Measurements from ENCODE around the gene HOXA7. TPM values are rescaled to one million over a fixed set of nuclear protein-coding genes. Genes with fewer than 3 reads are reported as not detected.

Gene HOXA7
- total RNA-seq, 1 donor, result 3.6 TPM

DNA sequence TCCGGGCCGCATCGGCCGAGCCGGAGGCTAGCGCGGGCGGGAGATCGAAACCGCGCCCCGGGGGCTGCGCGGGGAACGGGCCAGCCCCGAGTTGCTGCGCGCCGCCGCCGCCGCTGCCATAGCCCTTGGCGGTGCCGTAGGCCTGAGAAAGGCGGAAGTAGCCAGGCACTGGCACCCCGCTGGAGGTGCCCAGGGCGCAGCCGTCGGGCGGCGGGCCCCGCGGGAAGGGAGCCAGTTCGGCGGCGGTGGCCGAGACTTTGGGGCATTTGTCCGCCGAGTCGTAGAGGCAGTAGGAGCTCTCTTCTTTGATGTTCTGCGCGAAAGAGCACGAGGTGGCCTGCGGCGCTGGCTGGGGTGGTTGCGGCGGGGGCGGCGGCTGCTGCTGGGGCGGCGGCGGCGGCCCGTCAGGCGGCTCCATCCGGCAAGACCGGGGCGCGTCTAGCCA, 17.1 kb upstream of the HOXA7 start:
- peaks cover 7% of the 10 kb centered on the region for H4K20me1 ChIP-seq (ENCODE audit: insufficient read depth, low read length)
- peak overlapping the region; percentile 75 for H3K4me3 ChIP-seq (ENCODE audit: insufficient read depth, low read length)
- H3K27me3 ChIP-seq (ENCODE audit: insufficient read depth, low read length), result no peaks in the 10 kb centered on the region
- peaks cover 100% of the 10 kb centered on the region for H3K79me2 ChIP-seq (ENCODE audit: insufficient read depth, low read length)
- peak; percentile 79 for DNase-seq (ENCODE audit: insufficient read length, low spot score, missing footprints)
- H3K4me1 ChIP-seq (ENCODE audit: insufficient read depth, low read length), result peaks cover 43% of the 10 kb centered on the region
- no peak overlapping the region for H2AFZ ChIP-seq (ENCODE audit: low read length)
- H3K36me3 ChIP-seq (ENCODE audit: insufficient read depth, low read length), result peaks cover 13% of the 10 kb centered on the region
- no peak for TF ChIP-seq CTCF (IDR thresholded peaks at IDR 0.05; ENCODE audit: extremely low read depth, low read depth, low read length)
- peak overlapping the region; percentile 76 for H3K27ac ChIP-seq (ENCODE audit: low read depth, low read length)
- no peaks in the 10 kb centered on the region for H3K9me3 ChIP-seq (ENCODE audit: low read depth, low read length)
- peak overlapping the region; percentile 99 for H3K4me2 ChIP-seq (ENCODE audit: insufficient read depth, low read length)

DNA sequence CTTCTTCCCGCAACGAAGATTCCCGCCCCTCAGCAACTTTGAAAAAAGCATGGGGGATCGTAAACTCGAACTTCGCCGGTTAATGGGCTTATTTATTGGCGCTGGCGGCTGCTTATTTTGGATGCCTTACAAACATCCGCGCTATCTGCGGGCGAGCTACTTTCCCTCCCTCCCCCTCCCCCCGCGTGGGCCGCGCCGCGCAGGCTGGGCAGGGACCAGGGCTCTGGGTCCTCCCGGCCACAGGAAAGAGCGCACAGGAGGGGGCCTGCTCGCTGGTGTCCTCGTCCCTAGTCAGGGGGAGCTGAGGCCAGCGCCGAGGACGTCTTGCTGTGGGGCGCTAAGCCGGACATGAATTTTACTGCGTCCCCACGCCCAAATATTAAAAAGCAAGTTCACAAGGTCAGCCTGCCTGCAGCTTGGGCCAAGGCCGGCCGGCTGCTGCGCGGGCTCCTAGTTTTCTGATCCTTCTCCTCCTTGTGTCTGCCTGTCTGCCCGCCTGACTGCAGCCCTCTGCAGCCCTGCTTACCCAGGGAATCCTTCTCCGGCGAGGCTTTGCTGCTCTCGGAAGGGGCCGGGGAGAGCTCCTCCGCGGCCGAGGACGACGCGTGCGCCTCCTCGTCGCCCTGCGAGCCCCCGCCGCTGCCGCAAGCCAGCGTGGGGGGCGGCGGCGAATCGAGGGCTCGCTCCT, 16.5 kb upstream of the HOXA7 start:
- H3K9me3 ChIP-seq (ENCODE audit: low read depth, low read length), result no peaks in the 10 kb centered on the region
- DNase-seq (ENCODE audit: insufficient read length, low spot score, missing footprints), result peak; percentile 97
- H4K20me1 ChIP-seq (ENCODE audit: insufficient read depth, low read length), result peaks cover 7% of the 10 kb centered on the region
- no peaks in the 10 kb centered on the region for H3K27me3 ChIP-seq (ENCODE audit: insufficient read depth, low read length)
- H3K79me2 ChIP-seq (ENCODE audit: insufficient read depth, low read length), result peaks cover 100% of the 10 kb centered on the region
- no peak for TF ChIP-seq CTCF (IDR thresholded peaks at IDR 0.05; ENCODE audit: extremely low read depth, low read depth, low read length)
- peak overlapping the region; percentile 76 for H3K27ac ChIP-seq (ENCODE audit: low read depth, low read length)
- H3K36me3 ChIP-seq (ENCODE audit: insufficient read depth, low read length), result peaks cover 15% of the 10 kb centered on the region
- no peak overlapping the region for H2AFZ ChIP-seq (ENCODE audit: low read length)
- peaks cover 44% of the 10 kb centered on the region for H3K4me1 ChIP-seq (ENCODE audit: insufficient read depth, low read length)
- H3K4me2 ChIP-seq (ENCODE audit: insufficient read depth, low read length), result peak overlapping the region; percentile 99
- H3K4me3 ChIP-seq (ENCODE audit: insufficient read depth, low read length), result peak overlapping the region; percentile 75

- Histone ChIP-seq H3K79me2 (ENCODE audit: insufficient read depth, low read length) (peaks cover 100% of the 10 kb centered on the region), H3K9me3 (ENCODE audit: low read depth, low read length) (no peaks in the 10 kb centered on the region), H3K4me3 (ENCODE audit: insufficient read depth, low read length) (peak overlapping the region; percentile 75), H2AFZ (ENCODE audit: low read length) (no peak overlapping the region), H3K27me3 (ENCODE audit: insufficient read depth, low read length) (no peaks in the 10 kb centered on the region), H3K4me1 (ENCODE audit: insufficient read depth, low read length) (peaks cover 44% of the 10 kb centered on the region), H3K27ac (ENCODE audit: low read depth, low read length) (peak overlapping the region; percentile 76), H3K4me2 (ENCODE audit: insufficient read depth, low read length) (peak overlapping the region; percentile 99), H4K20me1 (ENCODE audit: insufficient read depth, low read length) (peaks cover 7% of the 10 kb centered on the region), H3K36me3 (ENCODE audit: insufficient read depth, low read length) (peaks cover 18% of the 10 kb centered on the region)
- peak; percentile 79 for DNase-seq (ENCODE audit: insufficient read length, low spot score, missing footprints)
- no peak for TF ChIP-seq CTCF (IDR thresholded peaks at IDR 0.05; ENCODE audit: extremely low read depth, low read depth, low read length)
Observed at GRCh38 chr7:27172315-27172774, 15.9 kb upstream of the HOXA7 start.

DNA sequence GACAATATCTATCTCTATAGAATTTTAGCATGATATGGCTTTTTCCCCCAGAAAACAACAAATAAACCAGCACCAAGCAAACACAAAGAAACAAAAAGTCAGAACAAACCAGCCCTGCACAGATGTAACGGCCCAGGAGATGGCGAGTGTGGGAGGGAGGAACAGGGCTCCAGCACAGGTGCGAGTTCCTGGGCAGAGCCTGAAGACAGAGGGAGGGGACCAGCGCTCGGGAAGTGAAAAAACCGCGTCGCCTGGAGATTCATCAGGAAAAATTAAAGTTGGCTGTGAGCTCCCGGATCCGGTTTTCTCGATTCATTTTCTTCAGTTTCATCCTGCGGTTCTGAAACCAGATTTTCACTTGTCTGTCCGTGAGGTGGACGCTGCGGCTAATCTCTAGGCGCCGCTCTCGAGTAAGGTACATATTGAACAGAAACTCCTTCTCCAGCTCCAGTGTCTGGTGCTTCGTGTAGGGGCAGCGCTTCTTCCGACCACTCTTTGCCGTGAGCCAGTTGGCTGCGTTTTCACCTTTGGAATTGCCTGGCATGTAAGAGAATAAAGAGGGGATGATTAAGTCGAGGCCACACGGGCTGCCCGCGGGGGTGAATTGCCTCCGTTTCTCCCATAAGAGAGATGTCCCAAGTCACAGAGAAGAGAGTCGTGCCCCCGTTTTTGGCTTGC, 15.3 kb upstream of the HOXA7 start:
- Histone ChIP-seq H2AFZ (ENCODE audit: low read length) (no peak overlapping the region), H3K4me2 (ENCODE audit: insufficient read depth, low read length) (peak overlapping the region; percentile 99), H4K20me1 (ENCODE audit: insufficient read depth, low read length) (peaks cover 7% of the 10 kb centered on the region), H3K27me3 (ENCODE audit: insufficient read depth, low read length) (no peaks in the 10 kb centered on the region), H3K27ac (ENCODE audit: low read depth, low read length) (peak overlapping the region; percentile 76), H3K4me1 (ENCODE audit: insufficient read depth, low read length) (peaks cover 44% of the 10 kb centered on the region), H3K4me3 (ENCODE audit: insufficient read depth, low read length) (peak overlapping the region; percentile 75), H3K36me3 (ENCODE audit: insufficient read depth, low read length) (peaks cover 18% of the 10 kb centered on the region), H3K79me2 (ENCODE audit: insufficient read depth, low read length) (peaks cover 100% of the 10 kb centered on the region), H3K9me3 (ENCODE audit: low read depth, low read length) (no peaks in the 10 kb centered on the region)
- DNase-seq (ENCODE audit: insufficient read length, low spot score, missing footprints), result peak; percentile 80
- no peak for TF ChIP-seq CTCF (IDR thresholded peaks at IDR 0.05; ENCODE audit: extremely low read depth, low read depth, low read length)
